ENCODE results near the gene CARMIL3. TPM values are rescaled to one million over a fixed set of nuclear protein-coding genes. Genes with fewer than 3 reads are reported as not detected.

Gene CARMIL3
- total and polyA plus RNA-seq, 2 experiments from 2014 or later, result 3.7 to 11.8 TPM

DNA sequence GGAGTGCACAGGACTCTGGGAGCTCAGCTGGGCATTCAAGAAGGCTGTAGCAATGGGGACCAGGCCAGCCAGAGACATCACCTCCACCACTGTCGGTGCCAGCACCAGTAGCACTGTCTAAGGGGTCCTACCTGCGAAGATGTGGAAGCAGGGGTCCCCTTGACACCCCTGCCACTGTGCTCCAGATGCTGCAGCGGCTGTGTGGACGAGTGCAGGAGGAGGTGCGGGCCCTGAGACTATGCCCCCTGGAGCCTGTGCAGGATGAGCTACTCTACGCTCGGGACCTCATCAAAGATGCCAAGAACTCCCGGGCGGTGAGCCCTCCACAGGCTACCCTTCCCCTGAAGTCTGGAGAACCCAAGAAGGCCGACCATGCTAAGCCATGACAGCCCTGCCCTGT lies 8.6 kb downstream of the CARMIL3 start (continued):
- TF ChIP-seq, protein P1, sequence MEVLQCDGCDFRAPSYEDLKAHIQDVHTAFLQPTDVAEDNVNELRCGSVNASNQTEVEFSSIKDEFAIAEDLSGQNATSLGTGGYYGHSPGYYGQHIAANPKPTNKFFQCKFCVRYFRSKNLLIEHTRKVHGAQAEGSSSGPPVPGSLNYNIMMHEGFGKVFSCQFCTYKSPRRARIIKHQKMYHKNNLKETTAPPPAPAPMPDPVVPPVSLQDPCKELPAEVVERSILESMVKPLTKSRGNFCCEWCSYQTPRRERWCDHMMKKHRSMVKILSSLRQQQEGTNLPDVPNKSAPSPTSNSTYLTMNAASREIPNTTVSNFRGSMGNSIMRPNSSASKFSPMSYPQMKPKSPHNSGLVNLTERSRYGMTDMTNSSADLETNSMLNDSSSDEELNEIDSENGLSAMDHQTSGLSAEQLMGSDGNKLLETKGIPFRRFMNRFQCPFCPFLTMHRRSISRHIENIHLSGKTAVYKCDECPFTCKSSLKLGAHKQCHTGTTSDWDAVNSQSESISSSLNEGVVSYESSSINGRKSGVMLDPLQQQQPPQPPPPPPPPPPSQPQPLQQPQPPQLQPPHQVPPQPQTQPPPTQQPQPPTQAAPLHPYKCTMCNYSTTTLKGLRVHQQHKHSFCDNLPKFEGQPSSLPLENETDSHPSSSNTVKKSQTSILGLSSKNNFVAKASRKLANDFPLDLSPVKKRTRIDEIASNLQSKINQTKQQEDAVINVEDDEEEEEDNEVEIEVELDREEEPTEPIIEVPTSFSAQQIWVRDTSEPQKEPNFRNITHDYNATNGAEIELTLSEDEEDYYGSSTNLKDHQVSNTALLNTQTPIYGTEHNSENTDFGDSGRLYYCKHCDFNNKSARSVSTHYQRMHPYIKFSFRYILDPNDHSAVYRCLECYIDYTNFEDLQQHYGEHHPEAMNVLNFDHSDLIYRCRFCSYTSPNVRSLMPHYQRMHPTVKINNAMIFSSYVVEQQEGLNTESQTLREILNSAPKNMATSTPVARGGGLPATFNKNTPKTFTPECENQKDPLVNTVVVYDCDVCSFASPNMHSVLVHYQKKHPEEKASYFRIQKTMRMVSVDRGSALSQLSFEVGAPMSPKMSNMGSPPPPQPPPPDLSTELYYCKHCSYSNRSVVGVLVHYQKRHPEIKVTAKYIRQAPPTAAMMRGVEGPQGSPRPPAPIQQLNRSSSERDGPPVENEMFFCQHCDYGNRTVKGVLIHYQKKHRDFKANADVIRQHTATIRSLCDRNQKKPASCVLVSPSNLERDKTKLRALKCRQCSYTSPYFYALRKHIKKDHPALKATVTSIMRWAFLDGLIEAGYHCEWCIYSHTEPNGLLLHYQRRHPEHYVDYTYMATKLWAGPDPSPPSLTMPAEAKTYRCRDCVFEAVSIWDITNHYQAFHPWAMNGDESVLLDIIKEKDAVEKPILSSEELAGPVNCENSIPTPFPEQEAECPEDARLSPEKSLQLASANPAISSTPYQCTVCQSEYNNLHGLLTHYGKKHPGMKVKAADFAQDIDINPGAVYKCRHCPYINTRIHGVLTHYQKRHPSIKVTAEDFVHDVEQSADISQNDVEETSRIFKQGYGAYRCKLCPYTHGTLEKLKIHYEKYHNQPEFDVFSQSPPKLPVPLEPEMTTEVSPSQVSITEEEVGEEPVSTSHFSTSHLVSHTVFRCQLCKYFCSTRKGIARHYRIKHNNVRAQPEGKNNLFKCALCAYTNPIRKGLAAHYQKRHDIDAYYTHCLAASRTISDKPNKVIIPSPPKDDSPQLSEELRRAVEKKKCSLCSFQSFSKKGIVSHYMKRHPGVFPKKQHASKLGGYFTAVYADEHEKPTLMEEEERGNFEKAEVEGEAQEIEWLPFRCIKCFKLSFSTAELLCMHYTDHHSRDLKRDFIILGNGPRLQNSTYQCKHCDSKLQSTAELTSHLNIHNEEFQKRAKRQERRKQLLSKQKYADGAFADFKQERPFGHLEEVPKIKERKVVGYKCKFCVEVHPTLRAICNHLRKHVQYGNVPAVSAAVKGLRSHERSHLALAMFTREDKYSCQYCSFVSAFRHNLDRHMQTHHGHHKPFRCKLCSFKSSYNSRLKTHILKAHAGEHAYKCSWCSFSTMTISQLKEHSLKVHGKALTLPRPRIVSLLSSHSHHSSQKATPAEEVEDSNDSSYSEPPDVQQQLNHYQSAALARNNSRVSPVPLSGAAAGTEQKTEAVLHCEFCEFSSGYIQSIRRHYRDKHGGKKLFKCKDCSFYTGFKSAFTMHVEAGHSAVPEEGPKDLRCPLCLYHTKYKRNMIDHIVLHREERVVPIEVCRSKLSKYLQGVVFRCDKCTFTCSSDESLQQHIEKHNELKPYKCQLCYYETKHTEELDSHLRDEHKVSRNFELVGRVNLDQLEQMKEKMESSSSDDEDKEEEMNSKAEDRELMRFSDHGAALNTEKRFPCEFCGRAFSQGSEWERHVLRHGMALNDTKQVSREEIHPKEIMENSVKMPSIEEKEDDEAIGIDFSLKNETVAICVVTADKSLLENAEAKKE (CRISPR knock-in tag; IDR thresholded peaks at IDR 0.05), result no peak
- TF ChIP-seq, protein P2, sequence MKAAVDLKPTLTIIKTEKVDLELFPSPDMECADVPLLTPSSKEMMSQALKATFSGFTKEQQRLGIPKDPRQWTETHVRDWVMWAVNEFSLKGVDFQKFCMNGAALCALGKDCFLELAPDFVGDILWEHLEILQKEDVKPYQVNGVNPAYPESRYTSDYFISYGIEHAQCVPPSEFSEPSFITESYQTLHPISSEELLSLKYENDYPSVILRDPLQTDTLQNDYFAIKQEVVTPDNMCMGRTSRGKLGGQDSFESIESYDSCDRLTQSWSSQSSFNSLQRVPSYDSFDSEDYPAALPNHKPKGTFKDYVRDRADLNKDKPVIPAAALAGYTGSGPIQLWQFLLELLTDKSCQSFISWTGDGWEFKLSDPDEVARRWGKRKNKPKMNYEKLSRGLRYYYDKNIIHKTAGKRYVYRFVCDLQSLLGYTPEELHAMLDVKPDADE (IDR thresholded peaks at IDR 0.05), result no peak
- TF ChIP-seq, protein P3, sequence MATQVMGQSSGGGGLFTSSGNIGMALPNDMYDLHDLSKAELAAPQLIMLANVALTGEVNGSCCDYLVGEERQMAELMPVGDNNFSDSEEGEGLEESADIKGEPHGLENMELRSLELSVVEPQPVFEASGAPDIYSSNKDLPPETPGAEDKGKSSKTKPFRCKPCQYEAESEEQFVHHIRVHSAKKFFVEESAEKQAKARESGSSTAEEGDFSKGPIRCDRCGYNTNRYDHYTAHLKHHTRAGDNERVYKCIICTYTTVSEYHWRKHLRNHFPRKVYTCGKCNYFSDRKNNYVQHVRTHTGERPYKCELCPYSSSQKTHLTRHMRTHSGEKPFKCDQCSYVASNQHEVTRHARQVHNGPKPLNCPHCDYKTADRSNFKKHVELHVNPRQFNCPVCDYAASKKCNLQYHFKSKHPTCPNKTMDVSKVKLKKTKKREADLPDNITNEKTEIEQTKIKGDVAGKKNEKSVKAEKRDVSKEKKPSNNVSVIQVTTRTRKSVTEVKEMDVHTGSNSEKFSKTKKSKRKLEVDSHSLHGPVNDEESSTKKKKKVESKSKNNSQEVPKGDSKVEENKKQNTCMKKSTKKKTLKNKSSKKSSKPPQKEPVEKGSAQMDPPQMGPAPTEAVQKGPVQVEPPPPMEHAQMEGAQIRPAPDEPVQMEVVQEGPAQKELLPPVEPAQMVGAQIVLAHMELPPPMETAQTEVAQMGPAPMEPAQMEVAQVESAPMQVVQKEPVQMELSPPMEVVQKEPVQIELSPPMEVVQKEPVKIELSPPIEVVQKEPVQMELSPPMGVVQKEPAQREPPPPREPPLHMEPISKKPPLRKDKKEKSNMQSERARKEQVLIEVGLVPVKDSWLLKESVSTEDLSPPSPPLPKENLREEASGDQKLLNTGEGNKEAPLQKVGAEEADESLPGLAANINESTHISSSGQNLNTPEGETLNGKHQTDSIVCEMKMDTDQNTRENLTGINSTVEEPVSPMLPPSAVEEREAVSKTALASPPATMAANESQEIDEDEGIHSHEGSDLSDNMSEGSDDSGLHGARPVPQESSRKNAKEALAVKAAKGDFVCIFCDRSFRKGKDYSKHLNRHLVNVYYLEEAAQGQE (IDR thresholded peaks at IDR 0.05; ENCODE audit: unreplicated experiment), result no peak
- TF ChIP-seq ZNF331 (CRISPR knock-in tag; IDR thresholded peaks at IDR 0.05; ENCODE audit: low read depth) (no peak), JUNB (IDR thresholded peaks at IDR 0.05; ENCODE audit: unreplicated experiment) (no peak)
